H7 (cell line): ENCODE results near the gene OR51D1. TPM values are rescaled to one million over a fixed set of nuclear protein-coding genes. Genes with fewer than 3 reads are reported as not detected.

ENCODE experiments used
- DNase-seq: peaks from one replicate; pipeline ENCODE4 v3.0.0; 2012
- H3K27me3 ChIP-seq: 2 replicates; pipeline ENCODE4 v1.6.0; 2011; ENCODE audit warnings: mild to moderate bottlenecking, low read length; ENCODE audit not compliant: control insufficient read depth, insufficient read depth
- H3K36me3 ChIP-seq: replicated peaks from 2 replicates; pipeline ENCODE4 v1.5.1; 2011; ENCODE audit warnings: low read length; ENCODE audit not compliant: control insufficient read depth, insufficient read depth
- H3K4me3 ChIP-seq: 2 replicates; pipeline ENCODE4 v1.5.1; 2011; ENCODE audit warnings: low read depth, mild to moderate bottlenecking, control low read depth, low read length, moderate library complexity; ENCODE audit not compliant: insufficient read depth
- total RNA-seq: library from RNA; depleted of rRNA; stranded (reverse); fragments of >200 nt; shearing (Covaris generic); gene quantifications from 2 replicates; pipeline ENCODE4 v1.2.3, GENCODE V29; 2014; rRNA removed

Gene OR51D1, protein sequence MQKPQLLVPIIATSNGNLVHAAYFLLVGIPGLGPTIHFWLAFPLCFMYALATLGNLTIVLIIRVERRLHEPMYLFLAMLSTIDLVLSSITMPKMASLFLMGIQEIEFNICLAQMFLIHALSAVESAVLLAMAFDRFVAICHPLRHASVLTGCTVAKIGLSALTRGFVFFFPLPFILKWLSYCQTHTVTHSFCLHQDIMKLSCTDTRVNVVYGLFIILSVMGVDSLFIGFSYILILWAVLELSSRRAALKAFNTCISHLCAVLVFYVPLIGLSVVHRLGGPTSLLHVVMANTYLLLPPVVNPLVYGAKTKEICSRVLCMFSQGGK
- total RNA-seq: not detected in 2 replicates

DNA sequence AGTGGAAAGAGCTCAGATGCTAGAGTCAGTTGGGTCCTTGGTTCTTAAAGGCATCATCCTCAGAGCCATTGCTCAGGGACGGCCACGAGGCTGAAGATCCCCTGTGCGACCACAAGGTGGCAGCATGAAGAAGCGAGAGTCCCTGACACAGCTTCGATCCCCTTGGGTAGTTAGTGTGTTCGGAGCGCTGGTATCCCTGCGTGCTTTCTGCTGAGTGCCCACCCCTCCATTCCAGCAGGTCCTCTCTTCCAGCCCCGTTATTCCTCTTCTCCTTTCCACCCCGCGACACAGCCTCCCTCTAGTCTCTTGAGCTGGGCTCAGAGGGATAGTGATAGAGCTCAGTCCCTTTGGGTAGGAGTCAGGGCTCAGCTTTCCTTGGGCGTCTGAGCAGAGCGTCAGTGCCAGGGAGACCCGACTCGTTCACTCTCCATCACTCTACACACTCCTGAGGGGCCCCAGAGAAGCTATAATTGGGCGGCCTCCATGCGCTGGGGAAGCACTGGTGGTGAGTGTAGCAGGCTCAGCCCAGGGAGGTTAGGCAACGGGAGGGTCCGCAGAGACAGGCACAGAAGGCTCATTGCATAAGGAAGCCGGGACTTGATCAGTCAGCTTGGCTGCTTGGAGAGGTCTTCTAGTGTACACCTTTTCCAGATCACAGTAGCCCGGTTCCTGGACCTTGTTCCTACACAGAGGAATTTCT lies at the start of gene OR51D1:
TSS of gene OR51D1 (plus strand) at position 516 of the 700 bp plus-strand sequence. CDS start 2,314 bp downstream, outside the sequence.
- peak; percentile 56 for DNase-seq
- H3K27me3 ChIP-seq: peaks cover 7% of the 10 kb centered on the region
- H3K36me3 ChIP-seq: no peaks in the 10 kb centered on the region
- no peak within 1 kb of the TSS for H3K4me3 ChIP-seq

DNA sequence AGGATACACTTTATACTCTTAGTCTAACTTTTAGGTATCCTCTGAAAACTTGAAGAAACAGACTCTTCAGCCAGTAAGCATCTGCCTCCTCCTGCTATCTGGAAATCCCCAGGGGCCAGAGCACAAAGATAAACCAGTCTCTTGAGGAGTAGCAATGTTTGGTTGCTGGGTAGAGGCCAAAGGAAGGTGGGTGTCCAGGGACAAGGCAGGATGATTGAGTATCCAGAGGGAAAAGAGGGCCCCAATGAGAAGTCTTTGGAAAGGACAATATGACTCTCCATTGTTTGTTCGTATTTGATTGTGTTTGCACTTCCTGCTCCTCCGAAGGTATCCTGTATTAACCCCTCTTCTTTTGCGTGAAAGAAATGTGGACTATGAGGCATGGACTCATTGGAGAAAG lies 48.3 kb upstream of the OR51D1 start:
- Histone ChIP-seq H3K36me3 (no peaks in the 10 kb centered on the region), H3K4me3 (no peak overlapping the region), H3K27me3 (no peaks in the 10 kb centered on the region)
- DNase-seq: no peak

DNA sequence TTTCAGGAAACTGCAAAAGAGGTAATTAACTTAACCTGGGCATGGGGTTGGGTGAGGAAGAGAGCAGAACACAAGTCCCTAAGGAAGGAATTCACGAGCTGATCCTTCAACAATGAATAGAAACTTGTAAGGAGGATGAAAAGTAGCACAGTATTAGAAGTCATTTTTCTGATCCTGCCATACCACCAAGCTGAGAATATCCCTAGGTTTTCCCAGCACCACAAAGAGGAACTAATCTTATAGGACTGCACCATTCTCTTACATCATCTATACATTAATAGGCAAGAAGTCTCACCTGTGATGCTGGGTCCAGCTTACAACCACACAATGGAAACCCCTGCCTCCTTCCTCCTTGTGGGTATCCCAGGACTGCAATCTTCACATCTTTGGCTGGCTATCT lies 43.5 kb upstream of the OR51D1 start, which contains the start of gene OR52I1:
TSS of gene OR52I1 (plus strand) at position 301 of the 400 bp plus-strand sequence. CDS start at position 301, 0 bp downstream.
- no peak for DNase-seq
- Histone ChIP-seq H3K27me3 (no peaks in the 10 kb centered on the region), H3K36me3 (no peaks in the 10 kb centered on the region), H3K4me3 (no peak within 1 kb of the TSS)

DNA sequence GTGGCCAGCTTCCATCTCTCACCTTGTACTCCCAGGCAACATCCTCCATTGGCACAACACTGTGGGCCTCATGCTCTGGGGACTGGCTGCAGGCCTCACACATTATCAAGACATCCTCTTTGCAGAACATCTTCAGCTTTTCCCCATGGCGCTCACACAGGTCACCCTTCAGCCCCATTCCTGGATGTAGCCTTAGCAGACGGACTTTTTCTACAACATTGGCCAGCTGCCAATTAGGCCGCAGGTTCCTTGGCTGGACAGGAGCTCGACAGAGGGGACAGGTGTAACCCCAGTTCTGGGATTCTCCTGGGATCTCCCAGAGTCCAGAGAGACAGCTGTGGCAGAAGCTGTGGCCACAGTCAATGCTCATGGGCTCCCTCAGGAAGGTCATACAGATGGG lies 32.2 kb upstream of the OR51D1 start:
- no peaks in the 10 kb centered on the region for H3K36me3 ChIP-seq
- no peak overlapping the region for H3K4me3 ChIP-seq
- H3K27me3 ChIP-seq: no peaks in the 10 kb centered on the region
- DNase-seq: no peak

DNA sequence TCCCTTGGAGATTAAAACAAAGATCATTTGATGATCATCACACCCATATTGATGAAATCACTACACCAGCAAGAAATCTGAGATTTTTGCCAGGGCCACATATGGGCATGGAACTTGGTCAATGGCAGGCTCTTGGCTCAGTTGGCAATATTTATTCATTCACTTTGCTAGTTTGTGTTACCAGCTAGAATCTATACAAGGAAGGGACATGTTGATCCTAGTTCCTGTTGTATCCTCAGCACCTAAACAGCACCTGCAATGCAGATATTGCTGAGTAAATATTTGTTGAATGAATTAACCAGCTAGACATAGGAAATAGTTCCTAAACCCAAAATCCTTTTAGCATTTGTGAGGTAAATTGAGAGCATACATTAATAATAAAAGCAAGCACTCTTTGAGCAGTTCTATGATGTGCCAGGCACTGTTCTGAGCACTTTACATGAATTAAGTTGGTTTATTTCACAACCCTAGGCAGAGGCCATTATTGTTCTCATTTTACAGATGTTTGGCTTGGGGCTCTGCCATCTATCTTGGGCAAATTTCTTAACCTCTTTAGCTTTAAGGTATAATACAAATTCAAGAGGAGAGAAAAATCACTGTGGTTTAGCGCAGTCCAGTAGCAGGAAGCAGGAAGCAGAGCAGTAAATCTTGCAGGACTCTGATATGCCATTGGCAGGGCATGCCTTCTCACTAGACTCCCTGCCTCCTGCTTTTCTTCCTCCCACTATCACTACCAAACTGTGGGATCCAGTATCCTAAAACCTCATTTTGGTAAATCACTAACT lies 30.9 kb upstream of the OR51D1 start:
- H3K27me3 ChIP-seq: no peaks in the 10 kb centered on the region
- H3K36me3 ChIP-seq: no peaks in the 10 kb centered on the region
- H3K4me3 ChIP-seq: no peak overlapping the region
- DNase-seq: no peak

DNA sequence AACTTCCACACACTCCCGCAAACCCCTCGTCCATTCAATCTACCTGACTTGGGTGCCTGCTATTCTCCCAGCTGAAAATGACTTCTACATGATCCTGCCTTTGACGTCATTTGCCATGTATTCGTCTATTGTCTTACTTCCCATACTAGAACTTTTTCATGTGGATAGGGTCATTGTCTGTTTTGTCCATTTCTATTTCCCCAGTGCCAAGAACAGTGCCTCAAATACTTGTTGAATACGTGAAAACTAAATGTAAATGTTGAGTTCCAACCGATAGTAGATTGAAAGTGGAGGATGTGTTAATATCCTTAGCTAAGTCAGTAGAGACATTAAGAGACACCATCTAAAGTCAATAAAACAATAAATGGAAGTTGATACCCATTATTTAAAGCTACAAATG lies 30.2 kb upstream of the OR51D1 start:
- peak overlapping the region; percentile 71 for H3K4me3 ChIP-seq
- no peaks in the 10 kb centered on the region for H3K36me3 ChIP-seq
- no peak for DNase-seq
- no peaks in the 10 kb centered on the region for H3K27me3 ChIP-seq

DNA sequence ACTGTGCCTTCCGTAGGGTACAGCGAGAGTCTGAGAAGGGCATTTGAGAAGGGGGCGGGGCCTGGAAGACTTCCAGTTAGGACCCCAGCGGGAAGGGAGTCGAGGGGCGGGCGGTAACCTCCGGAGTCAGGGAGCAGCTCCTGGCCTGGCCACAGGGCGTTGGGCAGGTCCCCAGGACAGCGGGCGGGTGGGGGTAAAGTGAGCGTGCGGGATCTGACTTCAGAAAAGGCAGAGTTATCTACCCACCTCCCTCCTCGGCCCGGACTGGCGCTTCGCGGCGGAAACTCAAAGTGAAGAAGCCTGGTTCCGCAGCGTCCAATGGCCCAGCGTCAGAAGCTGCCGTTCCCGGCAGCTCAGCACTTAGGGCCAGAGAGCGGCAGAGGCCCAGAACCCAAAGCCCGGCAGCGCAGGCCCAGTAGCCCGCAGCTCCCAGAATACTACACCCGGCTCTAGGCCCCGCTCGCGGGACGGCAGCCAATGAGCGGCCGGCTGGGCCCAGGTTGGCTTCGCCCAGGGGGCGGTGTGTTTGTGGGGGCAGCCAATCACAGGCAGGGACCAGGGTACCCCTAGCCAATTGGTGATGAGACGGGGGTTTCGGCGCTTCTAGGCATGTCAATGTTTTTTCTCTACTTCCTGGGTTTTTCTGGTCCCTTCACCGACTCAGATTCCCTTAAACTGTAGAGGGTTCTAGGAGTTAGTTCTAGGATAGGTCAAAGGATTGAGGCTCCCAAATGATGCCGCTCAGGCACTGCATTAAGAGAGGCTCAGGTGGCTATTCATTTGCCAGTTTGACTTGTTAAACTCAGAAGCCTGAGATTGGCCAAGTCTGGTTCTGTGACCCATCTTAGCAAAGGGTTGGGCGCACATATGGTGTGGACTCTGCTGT lies 29.3 kb upstream of the OR51D1 start, which contains the start of gene TRIM68:
TSS of gene TRIM68 (minus strand) at position 451 of the 886 bp plus-strand sequence. CDS start 2,727 bp downstream, outside the sequence.
- peak within 1 kb of the TSS; percentile 71 for H3K4me3 ChIP-seq
- DNase-seq: peak; percentile 97
- H3K36me3 ChIP-seq: no peaks in the 10 kb centered on the region
- H3K27me3 ChIP-seq: no peaks in the 10 kb centered on the region

DNA sequence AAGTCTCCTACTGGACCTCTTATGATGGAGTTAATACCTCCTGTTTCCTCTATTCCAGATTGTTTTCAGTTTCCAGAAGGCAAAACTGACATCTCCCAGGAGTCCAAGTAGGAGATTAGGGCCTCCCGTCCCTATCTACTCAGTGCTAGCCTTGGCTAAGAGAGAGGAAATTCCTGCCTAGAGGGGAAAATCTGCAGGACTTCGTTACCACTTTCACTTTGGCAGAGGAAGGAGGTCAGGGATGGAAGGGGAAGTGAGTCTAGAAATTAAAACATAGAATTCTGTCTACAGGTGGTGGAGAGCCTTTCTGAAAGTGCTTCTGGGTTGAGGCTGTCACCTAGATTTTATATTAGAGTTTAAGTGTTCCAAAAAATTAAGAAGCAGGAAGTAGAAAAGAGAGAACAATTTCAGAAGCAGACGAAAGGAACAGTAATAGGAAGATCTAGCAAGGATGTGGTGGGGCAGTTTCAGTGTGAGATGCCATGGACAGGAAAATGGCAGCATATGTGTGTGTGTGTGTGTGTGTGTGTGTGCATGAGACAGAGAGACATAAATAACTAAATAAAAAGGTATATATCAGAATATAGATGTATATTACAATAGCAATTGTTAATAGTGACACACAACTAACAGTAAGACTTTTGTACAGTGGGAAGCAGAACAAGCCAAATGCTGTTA lies 26.9 kb upstream of the OR51D1 start:
- Histone ChIP-seq H3K36me3 (no peaks in the 10 kb centered on the region), H3K27me3 (no peaks in the 10 kb centered on the region), H3K4me3 (no peak overlapping the region)
- DNase-seq: no peak

DNA sequence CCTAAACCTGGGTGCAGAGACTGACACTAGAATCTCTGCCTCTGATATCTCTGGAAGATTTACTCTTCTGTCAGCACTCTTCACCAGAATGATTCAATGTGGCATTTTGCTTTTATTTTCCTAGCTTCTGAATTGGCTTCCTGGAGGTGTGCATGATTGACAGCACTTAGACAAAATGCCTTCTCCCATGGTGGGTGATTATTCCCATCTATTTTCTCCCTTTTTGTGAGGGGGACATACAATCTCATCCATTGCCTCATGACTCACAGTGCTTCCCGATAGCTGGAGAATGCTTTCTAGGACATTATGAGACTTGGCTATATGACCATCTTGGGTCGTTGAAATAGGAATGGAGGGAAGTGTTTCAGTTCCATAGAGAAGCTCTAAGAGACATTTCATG lies 25.3 kb upstream of the OR51D1 start:
- DNase-seq: no peak
- no peaks in the 10 kb centered on the region for H3K27me3 ChIP-seq
- H3K36me3 ChIP-seq: no peaks in the 10 kb centered on the region
- no peak overlapping the region for H3K4me3 ChIP-seq

DNA sequence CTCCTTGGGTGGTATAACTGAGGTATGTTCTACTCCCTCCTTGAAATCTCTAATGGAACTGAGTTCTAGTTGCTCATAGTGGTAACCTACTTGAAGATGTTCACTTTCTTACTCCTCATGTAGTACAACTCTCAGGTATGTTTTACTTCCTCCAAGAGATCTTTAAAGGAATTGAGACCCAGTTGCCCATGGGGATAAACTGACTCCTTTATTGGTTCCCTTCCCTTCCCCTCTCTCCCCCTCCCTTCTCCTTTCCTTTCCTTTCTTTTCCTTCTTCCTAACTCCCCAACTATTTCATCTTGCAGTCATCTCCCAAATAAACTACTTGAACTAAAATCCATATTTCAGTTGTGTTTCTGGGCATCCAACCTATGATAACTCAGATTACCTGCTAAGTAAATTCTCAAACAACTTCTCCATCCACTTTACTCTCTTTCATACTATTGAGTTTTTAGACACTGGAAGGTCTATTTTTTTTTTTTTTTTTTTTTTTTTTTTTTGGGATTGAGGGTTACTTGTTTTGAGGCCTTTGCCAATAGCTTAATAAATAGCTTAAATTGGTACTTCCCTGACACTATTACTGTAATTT lies 21.3 kb upstream of the OR51D1 start:
- Histone ChIP-seq H3K36me3 (no peaks in the 10 kb centered on the region), H3K27me3 (no peaks in the 10 kb centered on the region), H3K4me3 (no peak overlapping the region)
- no peak for DNase-seq

DNA sequence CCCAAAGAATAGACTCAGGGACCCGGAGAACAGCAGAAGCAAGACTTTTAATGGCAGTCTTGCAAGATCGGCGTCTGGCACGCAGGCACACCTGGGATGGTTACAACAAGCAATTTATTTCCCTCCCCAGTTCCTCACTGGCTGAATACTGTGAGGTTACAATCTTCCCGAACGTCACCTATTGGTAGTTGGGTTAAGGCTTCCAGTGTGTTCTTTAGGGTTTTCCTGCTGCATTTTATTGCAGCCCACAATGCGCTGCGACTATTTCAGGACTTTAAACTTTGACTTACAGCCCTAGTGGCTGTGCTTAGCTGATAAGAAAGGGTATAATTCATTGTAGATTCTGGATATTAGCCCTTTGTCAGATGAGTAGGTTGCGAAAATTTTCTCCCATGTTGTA lies 17.8 kb upstream of the OR51D1 start:
- H3K27me3 ChIP-seq: no peaks in the 10 kb centered on the region
- H3K4me3 ChIP-seq: no peak overlapping the region
- H3K36me3 ChIP-seq: no peaks in the 10 kb centered on the region
- no peak for DNase-seq

DNA sequence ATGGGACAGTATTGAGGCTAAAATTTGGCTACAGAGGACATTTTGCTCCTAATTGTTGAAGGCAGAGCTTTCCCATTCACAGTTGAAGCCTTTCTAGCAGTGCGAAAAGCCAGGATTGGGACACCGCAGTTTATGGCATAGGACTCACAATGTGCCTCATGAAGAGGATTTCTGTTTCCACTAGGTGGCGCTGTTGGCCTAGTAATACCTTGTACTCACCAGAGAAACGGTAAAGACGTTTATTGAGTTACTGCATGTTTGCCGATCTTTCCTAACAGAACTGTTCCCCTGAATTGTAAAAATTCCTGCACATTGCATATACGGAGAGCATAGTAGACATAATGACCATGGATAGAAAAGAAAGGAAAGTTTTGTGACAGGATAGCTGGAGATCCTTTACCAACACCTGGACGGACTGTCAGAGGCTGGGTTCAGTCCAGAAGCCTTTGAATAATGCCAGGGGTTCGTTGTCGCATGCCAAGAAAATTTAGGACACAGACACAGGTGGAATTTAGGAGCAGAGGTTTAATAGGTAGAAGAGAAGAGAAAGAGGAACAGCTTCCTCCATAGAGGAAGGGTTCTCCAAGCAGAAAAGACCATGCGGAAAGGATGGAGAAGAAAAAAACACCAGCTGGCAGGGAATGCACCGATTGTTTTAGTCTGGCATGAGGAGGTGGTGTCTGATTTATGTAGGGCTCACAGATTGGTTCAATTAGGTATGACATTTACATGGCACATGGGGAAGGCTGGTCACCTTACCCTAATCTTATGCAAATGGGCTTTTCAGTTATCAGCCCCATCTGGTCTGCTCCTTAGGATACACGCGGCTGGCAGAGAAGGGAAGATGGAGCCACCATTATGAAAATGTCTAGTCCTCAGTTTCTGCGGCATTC lies 10.8 kb upstream of the OR51D1 start:
- Histone ChIP-seq H3K4me3 (no peak overlapping the region), H3K36me3 (no peaks in the 10 kb centered on the region), H3K27me3 (no peaks in the 10 kb centered on the region)
- DNase-seq: peak; percentile 28
